Epidermal melanocyte (primary cell): Measurements from ENCODE around the gene ROGDI.

Source experiments
- DNase-seq: peaks from one replicate; pipeline ENCODE4 v3.0.0; 2011; ENCODE audit warnings: low spot score; ENCODE audit not compliant: insufficient read length

The ROGDI gene

GRCh38 chr16:4814046-4814445 is 11.6 kb upstream of the ROGDI start:
- DNase-seq: no peak

DNA sequence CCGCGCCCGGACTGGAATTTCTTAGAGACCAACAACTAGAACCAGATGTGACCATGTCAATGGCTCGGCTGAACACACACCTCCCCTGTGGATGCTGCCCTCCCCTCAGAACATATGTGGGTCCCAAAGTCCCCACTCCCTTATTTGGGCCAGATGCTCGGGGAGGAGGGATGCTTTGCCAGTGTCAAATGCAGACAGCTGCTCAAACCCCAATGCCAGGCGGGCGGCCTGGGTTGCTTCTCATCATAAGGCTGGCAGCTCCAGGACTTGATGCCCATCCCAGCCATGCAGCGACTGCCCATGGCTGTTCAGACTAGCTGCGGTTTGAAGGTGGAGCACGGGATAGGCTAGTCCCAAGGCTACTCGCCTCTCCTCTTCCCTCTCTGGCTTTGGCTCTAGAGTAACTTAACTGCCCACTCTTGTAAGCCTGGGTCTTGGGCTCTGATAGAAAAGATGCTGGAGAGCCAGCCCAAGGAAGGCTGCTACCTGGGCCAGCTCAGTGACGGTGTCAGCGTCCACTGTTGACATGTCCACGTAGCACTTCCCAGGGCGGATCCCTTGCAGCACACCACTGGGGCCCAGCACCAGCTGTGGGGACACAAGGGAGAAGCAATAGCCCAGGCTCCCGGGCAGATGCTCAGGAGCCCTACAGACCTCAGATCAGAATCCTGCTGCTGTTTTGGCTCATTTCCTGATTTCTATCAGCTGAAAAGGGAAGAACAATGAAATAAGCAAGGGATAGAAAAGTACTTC is 11.0 kb upstream of the ROGDI start:
- no peak for DNase-seq

- no peak for DNase-seq
Measured at GRCh38 chr16:4811773-4812172, 9.3 kb upstream of the ROGDI start.

GRCh38 chr16:4811242-4811641 is 8.8 kb upstream of the ROGDI start:
- DNase-seq: no peak

- DNase-seq: no peak
Measured at GRCh38 chr16:4806280-4806679, 3.8 kb upstream of the ROGDI start.

- no peak for DNase-seq
Measured at GRCh38 chr16:4805231-4805630, 2.8 kb upstream of the ROGDI start.

DNA sequence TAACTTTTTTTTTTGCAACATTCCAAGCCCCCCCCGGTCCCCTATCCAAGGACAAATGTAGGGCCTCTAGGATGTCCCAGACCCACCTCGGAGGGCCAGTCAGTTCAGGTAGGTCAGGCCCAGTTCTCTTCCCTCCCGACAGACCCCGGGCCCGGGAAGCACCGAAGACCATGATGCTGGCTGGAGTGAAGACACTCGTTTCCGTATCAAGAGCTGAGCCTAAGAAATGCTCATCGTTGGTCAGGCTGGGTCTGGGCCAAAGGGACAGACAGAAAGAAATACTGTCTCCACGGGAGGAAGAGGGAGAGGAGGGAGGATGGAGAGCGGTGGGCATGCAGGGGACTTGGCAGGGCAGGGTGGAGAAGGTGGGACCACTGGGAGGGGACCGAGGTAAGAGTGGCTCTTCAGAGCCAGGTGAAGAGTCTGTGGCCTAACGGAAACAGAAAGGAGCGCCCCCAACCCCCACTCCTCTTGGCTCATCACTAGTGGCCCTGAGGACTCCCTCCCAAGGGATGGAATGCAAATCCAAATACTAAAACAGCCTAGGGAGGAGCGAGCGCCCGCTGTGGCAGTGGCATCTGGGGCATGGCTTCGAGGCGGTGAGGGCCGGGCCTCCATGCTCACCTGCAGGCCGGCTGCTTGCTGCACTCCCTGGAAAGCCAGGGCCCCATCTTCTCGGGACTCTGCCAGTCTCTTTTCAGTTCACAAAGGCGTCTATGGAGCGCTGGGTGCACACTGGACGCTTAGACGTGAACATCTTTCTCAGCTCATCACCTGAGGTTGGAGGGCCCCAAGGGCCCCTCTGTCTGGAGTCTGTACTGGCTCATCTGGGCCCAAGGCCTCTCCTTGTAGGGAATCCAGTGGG is 1.7 kb upstream of the ROGDI start:
- no peak for DNase-seq

DNA sequence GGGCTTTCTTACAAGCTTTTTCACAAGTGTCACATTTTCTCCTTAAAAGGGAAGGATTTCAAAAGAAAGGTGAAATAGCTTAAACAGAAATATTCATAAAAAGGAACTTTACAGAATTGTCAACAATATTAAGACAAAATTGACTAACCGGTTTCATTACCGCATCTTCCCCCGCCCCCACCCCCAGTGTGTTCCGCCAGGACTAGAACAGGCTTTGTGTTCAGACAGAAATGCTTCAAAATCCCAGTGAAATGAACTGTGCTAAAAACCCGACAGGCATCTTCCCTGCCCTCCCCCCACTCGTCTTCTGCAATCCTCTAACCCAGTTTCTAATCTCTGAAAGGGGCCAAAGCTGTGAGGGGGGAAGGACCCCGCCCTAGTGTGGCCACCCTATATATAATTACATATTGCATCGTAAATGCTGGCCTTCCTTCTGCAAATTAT is 990 bp upstream of the ROGDI start:
- DNase-seq: no peak

DNA sequence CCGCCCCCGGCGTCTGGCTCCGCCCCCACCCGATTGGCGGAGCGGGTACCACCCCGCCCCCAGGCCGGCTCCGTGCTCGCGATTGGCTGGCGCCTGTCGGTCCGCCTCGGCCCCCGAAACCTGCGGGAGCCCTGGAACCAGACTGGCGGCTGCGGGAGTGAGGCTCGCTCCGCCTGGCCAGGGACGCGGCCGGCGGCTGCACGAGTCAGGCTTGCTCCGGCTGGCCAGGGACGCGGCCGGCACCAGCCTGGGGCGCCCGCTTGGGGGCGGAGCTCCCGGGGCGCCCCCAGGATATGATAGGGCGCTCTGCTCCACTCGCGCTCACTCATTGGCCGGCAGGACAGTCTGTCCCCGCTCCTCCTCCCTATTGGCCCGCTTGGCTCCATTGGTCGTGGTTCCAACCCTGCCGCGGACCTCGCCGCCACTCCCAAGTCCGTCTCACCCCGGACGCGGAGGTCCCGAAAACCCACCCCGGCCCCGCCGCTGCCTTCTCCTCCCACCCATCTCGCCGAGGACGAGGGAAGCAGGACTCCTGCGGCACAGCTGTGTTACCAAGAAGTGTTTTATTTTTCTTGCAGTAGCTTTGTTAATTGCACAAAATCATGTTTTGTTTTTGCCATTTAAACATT is 340 bp upstream of the ROGDI start:
- DNase-seq: peak; percentile 94

DNA sequence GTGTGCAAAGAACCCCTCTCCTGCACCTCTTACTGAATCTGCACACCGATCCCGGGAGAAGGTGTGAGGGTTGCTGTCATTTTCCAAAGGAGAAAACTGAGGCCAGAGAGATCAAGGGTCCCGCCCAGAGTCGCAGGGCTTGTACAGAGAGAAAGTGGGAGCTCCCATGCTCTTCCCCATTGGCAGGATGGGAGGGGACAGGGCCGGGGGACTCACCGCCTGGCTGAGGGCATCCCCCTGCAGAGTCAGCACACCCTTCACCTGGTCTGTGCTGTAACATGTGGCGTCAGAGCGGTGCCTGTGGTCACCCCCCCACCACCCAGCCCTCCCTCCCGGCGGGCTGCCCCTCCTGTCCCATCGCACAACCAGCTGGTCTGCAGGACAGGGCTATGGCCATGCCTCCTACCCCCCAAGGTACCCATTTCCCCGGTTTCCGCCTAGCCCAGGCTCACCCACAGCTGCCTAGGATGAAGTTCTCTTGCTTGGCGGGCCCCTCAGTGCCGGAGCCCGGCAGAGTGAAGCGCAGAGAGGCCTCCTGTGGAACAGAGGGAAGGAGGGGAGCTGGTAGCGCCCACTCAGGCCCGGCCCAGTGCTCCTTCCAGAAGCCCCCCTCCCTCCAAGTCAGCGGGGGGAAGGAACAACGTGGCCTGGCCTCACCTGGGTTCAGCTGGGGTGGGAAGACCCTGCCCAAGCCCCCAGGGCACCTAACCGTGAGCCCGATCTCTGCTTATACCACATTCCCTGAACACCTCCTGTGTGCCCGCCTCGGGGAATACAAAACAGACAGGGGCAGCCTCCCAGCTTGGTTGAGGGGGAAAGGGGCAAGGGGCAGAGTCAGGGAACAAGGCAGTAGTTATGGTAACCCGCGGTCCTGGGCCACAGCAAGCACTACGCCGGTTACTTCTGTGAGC is 1.1 kb downstream of the ROGDI start:
- DNase-seq: no peak

DNA sequence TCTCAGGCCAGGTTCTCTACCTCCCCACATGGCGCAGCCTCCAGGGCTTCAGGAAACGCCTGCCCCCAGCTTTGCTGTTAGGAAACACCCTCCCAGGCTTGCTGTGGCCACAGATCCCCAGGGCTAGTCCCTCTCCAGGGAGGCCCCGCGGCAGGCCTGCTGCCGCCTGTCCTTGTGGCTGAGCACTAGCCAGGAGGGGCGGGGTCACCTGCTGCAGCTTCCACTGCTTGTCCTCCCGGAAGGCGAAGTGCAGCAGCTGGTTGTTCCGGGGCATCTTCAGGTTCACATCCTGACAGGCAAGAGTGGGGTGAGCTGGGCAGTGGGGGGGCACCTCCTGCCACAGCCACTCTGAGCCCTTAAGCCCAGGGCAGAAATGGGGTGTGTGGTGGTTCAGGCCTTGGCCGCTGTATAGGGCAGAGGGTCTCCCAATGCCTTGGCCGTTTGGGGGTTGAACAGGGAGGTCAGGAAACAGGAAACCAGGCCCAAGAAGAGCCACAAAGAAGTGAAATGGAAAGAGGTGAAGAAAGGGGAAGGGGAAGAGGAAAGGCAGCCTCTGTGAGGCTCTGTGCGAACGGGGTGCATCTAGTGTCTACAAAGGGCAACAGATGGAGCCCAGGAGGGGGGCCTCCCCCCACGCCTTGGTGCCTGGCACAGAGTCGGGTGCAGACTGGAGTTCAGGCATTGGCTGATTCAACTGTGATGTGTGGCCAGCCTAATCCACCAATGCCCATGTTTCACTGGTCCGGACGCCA is 2.0 kb downstream of the ROGDI start:
- DNase-seq: no peak

GRCh38 chr16:4799171-4799855 is 3.1 kb downstream of the ROGDI start:
- no peak for DNase-seq

DNA sequence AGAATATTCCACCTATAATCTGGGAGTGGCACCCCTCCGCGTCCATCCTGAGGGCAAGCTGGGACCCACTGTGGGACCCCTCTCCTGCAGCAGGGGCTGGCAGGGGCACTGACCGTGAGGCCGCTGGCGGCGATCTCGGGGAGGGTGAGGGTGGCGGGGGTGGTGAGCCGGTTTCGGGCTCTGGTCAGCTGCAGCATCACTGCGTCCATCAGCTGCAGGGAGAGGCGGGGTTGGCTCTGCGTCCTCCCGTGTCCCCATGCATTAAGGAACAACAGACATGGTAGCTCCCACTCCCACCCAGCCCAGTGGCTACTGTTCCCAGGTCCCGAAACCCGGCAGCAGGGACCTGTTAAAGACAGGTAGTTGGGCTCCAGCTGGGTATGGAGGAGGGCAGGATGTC is 4.0 kb downstream of the ROGDI start:
- DNase-seq: no peak

- DNase-seq: no peak
Measured at GRCh38 chr16:4797805-4798252, 4.6 kb downstream of the ROGDI start.

DNA sequence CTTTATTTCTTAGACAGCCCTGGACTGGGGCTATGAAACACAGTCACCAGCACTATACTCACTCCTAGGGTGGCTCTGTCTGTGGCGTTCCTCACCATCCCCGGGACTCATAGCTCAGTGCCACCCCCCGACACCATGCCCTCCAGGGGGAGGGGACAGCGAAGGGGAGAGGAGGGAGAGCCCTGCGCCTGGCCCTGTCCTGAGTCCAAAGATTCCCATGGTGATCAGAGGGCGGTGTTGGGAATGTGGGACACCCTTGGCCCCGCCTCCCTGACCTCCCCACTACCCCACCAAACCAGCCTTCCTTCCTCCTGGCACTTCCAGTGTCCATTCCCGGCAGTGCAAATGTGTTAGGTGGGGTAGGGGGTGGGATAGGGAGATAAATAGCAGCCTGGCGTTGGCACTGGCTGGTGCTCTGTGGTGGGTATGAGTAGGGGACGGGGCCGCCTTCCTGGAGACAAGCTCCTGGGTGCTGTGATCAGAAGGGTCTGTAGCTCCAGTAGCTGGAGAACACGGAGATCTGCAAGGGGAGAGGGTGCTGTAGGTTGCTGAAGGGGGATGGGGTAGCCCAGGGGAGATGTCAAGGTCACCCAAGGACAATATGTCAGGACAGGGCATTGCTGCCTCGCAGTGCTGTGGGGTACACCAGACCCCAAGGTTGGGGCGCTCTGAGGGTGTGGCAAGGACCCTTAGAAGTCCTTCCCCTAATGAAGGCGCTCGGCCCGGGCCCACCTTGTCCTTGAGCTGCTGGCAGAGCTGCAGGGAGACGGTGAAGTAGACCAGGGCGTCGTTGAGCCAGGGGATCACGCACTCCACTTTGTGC is 5.2 kb downstream of the ROGDI start:
- DNase-seq: no peak

- DNase-seq: no peak
Measured at GRCh38 chr16:4795828-4796572, 6.4 kb downstream of the ROGDI start.

DNA sequence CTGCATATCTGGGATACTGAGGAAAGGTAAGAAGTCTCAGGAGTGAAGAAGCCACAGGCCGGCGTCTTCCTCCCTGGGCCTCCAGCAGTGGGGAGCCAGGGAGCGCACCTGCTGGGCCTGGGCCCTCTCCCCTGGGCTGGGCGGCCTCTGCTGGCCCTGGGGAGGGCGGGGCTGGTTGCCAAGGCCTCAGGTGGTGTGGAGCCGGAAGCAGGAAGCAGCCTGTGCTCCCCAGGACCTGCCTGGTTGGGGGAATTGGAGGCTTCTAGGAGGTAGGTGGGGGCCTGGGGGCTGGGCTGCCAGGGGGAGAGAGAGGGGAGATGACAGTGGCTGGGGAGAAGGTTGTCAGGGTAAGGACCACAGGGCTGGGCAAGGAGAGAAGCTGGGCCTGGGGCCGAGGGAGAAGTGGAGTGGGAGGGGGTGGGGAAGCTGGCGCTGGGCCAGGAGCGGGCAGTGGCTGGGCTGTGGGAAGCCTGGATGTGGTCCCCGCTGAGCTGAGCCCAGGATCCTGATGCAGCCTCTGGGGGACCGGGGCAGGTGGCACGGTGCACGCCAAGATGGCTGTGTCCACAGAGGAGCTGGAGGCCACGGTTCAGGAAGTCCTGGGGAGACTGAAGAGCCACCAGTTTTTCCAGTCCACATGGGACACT is 7.1 kb downstream of the ROGDI start, which contains the start of gene SMIM22:
Gene SMIM22 (plus strand): TSS at position 189 of the 647 bp plus-strand sequence. CDS start 366 bp downstream, at position 555.
- DNase-seq: no peak
